NT2/D1 (cell line): ENCODE data around the gene SNTG2.

Source experiments
- DNase-seq: peaks from one replicate; pipeline ENCODE4 v3.0.0-alpha.2; 2011; ENCODE audit warnings: low read depth, low spot score
- H3K27me3 ChIP-seq: 2 replicates; pipeline ENCODE4 v1.6.0; 2011; ENCODE audit warnings: mild to moderate bottlenecking; ENCODE audit not compliant: insufficient read length, insufficient read depth
- H3K36me3 ChIP-seq: 2 replicates; pipeline ENCODE4 v1.6.1; 2011; ENCODE audit warnings: mild to moderate bottlenecking, low read length, mixed read lengths; ENCODE audit not compliant: insufficient read depth, insufficient read length
- H3K4me1 ChIP-seq: 2 replicates; pipeline ENCODE4 v1.5.1; 2011; ENCODE audit not compliant: insufficient read depth, insufficient read length
- H3K4me3 ChIP-seq: 2 replicates; pipeline ENCODE4 v1.5.1; 2011; ENCODE audit warnings: low read depth; ENCODE audit not compliant: insufficient read length
- H3K9ac ChIP-seq: 2 replicates; pipeline ENCODE4 v1.6.0; 2011; ENCODE audit warnings: low read depth; ENCODE audit not compliant: insufficient read length
- H3K9me3 ChIP-seq: 2 replicates; pipeline ENCODE4 v1.5.1; 2011; ENCODE audit warnings: mild to moderate bottlenecking, low read length; ENCODE audit not compliant: insufficient read depth
- SUZ12 ChIP-seq: IDR thresholded peaks from 2 replicates; pipeline ENCODE4 v1.6.1; 2011; ENCODE audit not compliant: insufficient read length, insufficient read depth; ENCODE audit errors: extremely low read depth
- YY1 ChIP-seq: IDR thresholded peaks from 2 replicates; pipeline ENCODE4 v1.6.1; 2011; ENCODE audit not compliant: insufficient read length, insufficient read depth
- ZNF274 ChIP-seq: IDR thresholded peaks from 2 replicates; pipeline ENCODE4 v1.6.1; 2011; ENCODE audit warnings: mild to moderate bottlenecking, low read depth, low read length

The SNTG2 gene

DNA sequence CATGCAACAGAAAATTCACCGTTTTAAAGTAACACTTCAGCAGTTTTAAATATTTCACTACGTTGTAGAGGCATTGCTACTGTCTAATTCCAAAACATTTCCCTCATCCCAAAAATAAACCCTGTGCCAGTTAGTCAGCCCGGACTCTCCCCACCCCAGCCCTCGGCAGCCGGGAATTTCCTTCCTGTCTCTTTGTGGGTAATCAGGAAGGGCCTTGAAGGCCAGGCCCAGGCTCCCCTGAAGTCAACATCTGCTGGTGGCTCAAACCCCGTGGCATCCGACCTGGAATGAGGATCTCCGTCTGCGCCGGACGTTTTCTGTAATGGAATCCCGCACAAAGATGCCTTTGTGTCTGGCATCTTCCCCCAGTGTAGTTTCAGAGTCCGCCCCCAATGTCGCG lies 219.6 kb downstream of the SNTG2 start:
- Histone ChIP-seq H3K4me3 (no peak overlapping the region), H3K9ac (no peak overlapping the region), H3K4me1 (peaks cover 3% of the 10 kb centered on the region), H3K9me3 (peaks cover 23% of the 10 kb centered on the region), H3K36me3 (no peaks in the 10 kb centered on the region), H3K27me3 (no peaks in the 10 kb centered on the region)
- no peak for DNase-seq
- TF ChIP-seq YY1: no peak
- TF ChIP-seq ZNF274: no peak
- TF ChIP-seq SUZ12: no peak

DNA sequence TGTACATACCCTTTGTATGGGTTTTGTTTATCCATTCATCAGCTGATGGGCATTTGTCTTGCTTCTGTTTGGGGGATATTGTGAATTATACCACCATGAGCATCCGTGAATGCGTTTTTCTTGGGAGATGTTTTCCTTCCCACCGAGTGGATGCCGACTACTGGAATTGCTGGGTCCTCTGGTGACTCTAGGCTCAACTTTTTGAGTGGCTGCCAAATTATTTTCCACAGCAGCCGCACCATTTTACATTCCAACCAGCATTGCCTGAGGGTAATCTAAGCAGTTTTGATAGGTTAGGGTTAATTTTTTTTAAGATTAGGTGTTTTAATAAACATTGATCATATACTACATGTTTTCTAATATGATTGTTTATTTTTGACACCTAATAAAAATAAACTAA lies 220.1 kb downstream of the SNTG2 start:
- DNase-seq: no peak
- Histone ChIP-seq H3K9ac (no peak overlapping the region), H3K9me3 (peaks cover 23% of the 10 kb centered on the region), H3K4me3 (no peak overlapping the region), H3K27me3 (no peaks in the 10 kb centered on the region), H3K36me3 (no peaks in the 10 kb centered on the region), H3K4me1 (peaks cover 3% of the 10 kb centered on the region)
- TF ChIP-seq ZNF274 (no peak), YY1 (no peak), SUZ12 (no peak)

DNA sequence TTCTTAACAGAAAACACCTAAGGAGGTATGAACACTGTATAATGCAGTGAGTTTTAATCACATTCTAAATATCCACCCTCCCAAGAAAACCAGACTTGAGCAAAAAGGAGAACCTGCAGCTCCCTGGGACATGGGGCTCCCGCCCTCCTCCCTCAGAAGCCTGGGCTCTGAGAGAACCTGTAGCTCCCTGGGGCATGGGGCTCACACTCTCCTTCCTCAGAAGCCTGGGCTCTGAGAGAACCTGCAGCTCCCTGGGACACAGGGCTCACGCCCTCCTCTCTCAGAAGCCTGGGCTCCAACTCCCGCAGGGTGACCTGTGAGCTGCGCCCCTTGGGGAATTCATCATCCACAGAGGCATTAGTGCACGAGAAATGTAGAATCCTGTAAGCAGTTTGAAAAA lies 222.9 kb downstream of the SNTG2 start:
- H3K36me3 ChIP-seq: no peaks in the 10 kb centered on the region
- no peak for DNase-seq
- no peak overlapping the region for H3K9ac ChIP-seq
- no peak overlapping the region for H3K4me3 ChIP-seq
- no peak for TF ChIP-seq YY1
- TF ChIP-seq SUZ12: no peak
- no peak for TF ChIP-seq ZNF274
- peaks cover 23% of the 10 kb centered on the region for H3K9me3 ChIP-seq
- peaks cover 3% of the 10 kb centered on the region for H3K4me1 ChIP-seq
- H3K27me3 ChIP-seq: no peaks in the 10 kb centered on the region

DNA sequence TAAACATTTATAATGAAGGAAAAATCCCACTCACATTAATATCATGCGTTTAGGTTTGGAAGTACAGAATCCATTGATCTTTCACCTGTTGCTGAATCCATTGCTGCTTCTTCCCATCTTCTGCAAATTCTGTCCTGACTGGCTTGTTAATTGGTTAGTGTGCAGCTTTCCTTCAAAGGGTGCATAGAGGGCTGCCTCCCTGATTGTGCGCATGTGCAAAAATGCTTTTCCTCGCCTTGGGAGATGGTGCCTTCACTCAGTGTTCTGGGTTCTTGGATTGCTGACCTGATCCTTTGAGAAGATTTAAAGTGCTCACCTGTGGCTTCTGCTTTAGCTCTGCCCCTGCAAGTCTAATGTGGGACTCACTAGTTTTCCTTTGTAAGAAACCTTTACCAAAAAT lies 231.2 kb downstream of the SNTG2 start:
- Histone ChIP-seq H3K4me1 (no peaks in the 10 kb centered on the region), H3K9ac (no peak overlapping the region), H3K27me3 (no peaks in the 10 kb centered on the region), H3K36me3 (no peaks in the 10 kb centered on the region), H3K4me3 (no peak overlapping the region), H3K9me3 (peaks cover 27% of the 10 kb centered on the region; the same call in 1 of the 2 replicates)
- DNase-seq: no peak
- no peak for TF ChIP-seq ZNF274

DNA sequence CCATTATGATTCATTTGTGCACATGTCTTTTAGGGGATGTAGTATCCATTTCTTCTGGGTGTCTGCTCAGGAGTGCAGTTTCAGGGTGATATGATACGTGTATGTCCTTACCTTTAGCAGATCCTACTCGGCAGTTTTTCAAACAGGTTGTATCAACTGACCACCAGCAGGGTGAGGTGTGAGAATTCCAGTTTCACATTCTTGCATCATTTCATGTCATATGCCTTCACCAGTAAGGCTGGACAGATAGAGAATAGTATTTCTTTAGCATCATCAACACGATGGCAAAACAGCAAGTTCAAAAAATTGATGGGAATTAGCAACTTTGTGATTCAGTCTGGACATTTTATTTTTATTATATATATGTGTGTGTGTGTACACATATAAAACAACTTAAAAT lies 232.7 kb downstream of the SNTG2 start:
- Histone ChIP-seq H3K4me1 (no peaks in the 10 kb centered on the region), H3K9ac (no peak overlapping the region), H3K36me3 (no peaks in the 10 kb centered on the region), H3K27me3 (no peaks in the 10 kb centered on the region), H3K9me3 (peaks cover 33% of the 10 kb centered on the region; the same call in 1 of the 2 replicates), H3K4me3 (no peak overlapping the region)
- DNase-seq: no peak
- TF ChIP-seq YY1: no peak
- TF ChIP-seq SUZ12: no peak
- no peak for TF ChIP-seq ZNF274

DNA sequence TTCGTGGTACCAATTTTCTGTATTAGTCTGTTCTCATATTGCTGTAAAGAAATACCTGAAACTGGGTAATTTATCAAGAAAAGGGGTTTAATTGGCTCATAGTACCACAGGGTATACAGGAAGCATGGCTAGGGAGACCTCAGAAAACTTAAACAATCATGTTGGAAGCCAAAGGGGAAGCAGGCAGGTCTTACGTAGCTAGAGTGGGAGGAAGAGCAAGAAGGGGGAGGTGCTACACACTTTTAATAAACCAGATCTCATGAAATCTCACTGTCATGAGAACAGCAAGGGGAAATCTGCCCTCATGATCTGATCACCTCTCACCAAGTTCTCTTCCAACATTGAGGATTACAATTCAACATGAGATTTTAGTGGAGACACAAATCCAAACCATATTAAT lies 235.8 kb downstream of the SNTG2 start:
- no peaks in the 10 kb centered on the region for H3K36me3 ChIP-seq
- DNase-seq: no peak
- TF ChIP-seq ZNF274: no peak
- no peak for TF ChIP-seq YY1
- TF ChIP-seq SUZ12: no peak
- H3K9ac ChIP-seq: no peak overlapping the region
- no peaks in the 10 kb centered on the region for H3K4me1 ChIP-seq
- H3K27me3 ChIP-seq: no peaks in the 10 kb centered on the region
- peaks cover 33% of the 10 kb centered on the region; the same call in 1 of the 2 replicates for H3K9me3 ChIP-seq
- H3K4me3 ChIP-seq: no peak overlapping the region

DNA sequence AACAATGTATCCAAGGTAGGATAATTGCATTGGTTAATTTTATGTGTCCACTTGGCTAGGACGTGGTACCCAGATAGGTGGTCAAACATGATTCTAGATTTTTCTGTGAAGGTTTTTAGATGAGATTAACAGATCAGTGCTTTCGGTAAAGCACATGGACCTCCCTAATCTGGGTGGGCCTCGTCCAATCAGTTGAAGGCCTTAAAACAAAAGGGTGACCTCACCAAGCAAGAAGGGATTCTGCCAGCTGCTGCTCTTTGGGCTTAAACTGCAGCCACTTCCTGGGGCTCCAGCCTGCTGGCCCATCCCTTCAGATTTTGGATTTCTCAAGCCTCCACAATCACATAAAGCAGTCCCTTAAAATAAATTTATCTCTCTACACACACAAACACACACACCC lies 236.5 kb downstream of the SNTG2 start:
- Histone ChIP-seq H3K9me3 (peaks cover 33% of the 10 kb centered on the region; the same call in 1 of the 2 replicates), H3K9ac (no peak overlapping the region), H3K36me3 (no peaks in the 10 kb centered on the region), H3K27me3 (no peaks in the 10 kb centered on the region), H3K4me1 (no peaks in the 10 kb centered on the region), H3K4me3 (no peak overlapping the region)
- TF ChIP-seq YY1 (no peak), SUZ12 (no peak), ZNF274 (no peak)
- no peak for DNase-seq

DNA sequence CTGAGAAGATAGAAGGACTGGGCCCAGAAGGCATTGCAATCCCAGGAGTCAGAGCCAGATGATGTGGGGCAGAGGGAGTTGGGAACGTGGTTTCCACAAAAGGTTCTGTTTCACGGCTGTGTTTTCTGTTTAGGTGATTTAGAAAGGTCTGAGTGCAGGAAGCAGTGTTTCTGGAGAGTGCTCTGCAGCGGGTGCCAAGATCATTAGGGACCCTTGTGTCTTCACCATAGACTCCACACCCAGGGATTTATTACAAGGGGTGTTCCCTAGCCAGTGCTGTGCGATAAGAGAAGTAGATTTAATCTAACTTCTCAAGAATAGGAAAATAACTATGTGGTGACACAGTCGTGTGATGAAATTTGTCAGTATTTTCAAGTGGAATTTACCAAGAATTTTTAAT lies 241.5 kb downstream of the SNTG2 start:
- Histone ChIP-seq H3K9me3 (peaks cover 11% of the 10 kb centered on the region), H3K9ac (no peak overlapping the region), H3K4me3 (no peak overlapping the region), H3K4me1 (no peaks in the 10 kb centered on the region), H3K36me3 (no peaks in the 10 kb centered on the region), H3K27me3 (no peaks in the 10 kb centered on the region)
- TF ChIP-seq YY1 (no peak), SUZ12 (no peak), ZNF274 (no peak)
- no peak for DNase-seq
